Kidney (tissue), 22 donors: ENCODE measurements around the gene PADI3. TPM values are rescaled to one million over a fixed set of nuclear protein-coding genes. Genes with fewer than 3 reads are reported as not detected.

Source experiments
- DNase-seq, 5 donors: peaks; one replicate each; pipeline ENCODE4 v3.0.0-alpha.2; 2013 to 2020
- FAIRE-seq: peaks from 2 replicates; lab custom pipeline; 2012; peaks lifted over from hg19 to GRCh38; lab: Jason Lieb, UNC
- H3K27ac ChIP-seq, 2 donors: one replicate each; pipeline ENCODE4 v1.7.0; 2013; ENCODE audit warnings: low read depth in 2 of 2, low read length in 2 of 2, inconsistent platforms in 1 of 2
- H3K27me3 ChIP-seq: one replicate; pipeline ENCODE4 v1.7.1; 2013; ENCODE audit warnings: low read length, inconsistent platforms; ENCODE audit not compliant: control insufficient read depth, insufficient read depth
- H3K36me3 ChIP-seq, 3 donors: one replicate each; pipeline versions ENCODE4 v1.7.0 to v1.7.1; 2013; ENCODE audit warnings: low read length in 3 of 3, control low read depth in 1 of 3, inconsistent platforms in 1 of 3; ENCODE audit not compliant: insufficient read depth in 3 of 3, control insufficient read depth in 2 of 3
- H3K4me1 ChIP-seq, 3 donors: one replicate each; pipeline versions ENCODE4 v1.7.0 to v1.7.1; 2013; ENCODE audit warnings: low read length in 3 of 3, inconsistent platforms in 1 of 3, low read depth in 1 of 3; ENCODE audit not compliant: control insufficient read depth in 2 of 3, insufficient read depth in 2 of 3
- H3K4me3 ChIP-seq, 3 donors: one replicate each; pipeline versions ENCODE4 v1.7.0 to v1.8.1; 2013; ENCODE audit warnings: low read length in 3 of 3, control low read depth in 1 of 3, inconsistent platforms in 1 of 3
- H3K9ac ChIP-seq, 3 donors: one replicate each; pipeline versions ENCODE4 v1.7.0 to v1.7.1; 2013; ENCODE audit warnings: low read length in 3 of 3, control low read depth in 1 of 3, inconsistent platforms in 1 of 3
- H3K9me3 ChIP-seq, 3 donors: one replicate each; pipeline versions ENCODE4 v1.7.0 to v1.7.1; 2013; ENCODE audit warnings: low read length in 3 of 3, control low read depth in 1 of 3, inconsistent platforms in 1 of 3; ENCODE audit not compliant: control insufficient read depth in 2 of 3, insufficient read depth in 1 of 3
- CTCF ChIP-seq: IDR thresholded peaks from 3 replicates; pipeline ENCODE4 v1.5.1; 2012; ENCODE audit warnings: mild to moderate bottlenecking, moderate library complexity, borderline replicate concordance; ENCODE audit not compliant: insufficient read depth; ENCODE audit errors: extremely low read depth
- intact Hi-C: fragments of 100-400 bp; cut with DNase I; formaldehyde crosslinking; loops from one replicate; pipeline ENCODE4 v1.11.1; 2022
- long read RNA-seq, 10 donors: library from polyadenylated mRNA in 1 of 10; unstranded in 1 of 10; transcript quantifications; one replicate each; pipeline ENCODE4 v2.0.0 and lab custom pipeline, GENCODE V29; 2021 to 2026
- polyA plus RNA-seq: library from polyadenylated mRNA; stranded (reverse); fragments of 350-450 nt; fragmentation: Illumina TruSeq; extraction: RNeasy Lipid Tissue Mini Kit (QIAGEN cat#74804); gene quantifications from one replicate; pipeline ENCODE4 v1.2.3, GENCODE V29; 2014; ENCODE audit warnings: low read depth, low replicate concordance; ENCODE audit not compliant: insufficient read depth
- total RNA-seq: library from RNA; stranded (reverse); fragmentation: NEBNext Ultra II Directional; extraction: Animal tissue kit (Norgen Biotek cat#: 25700); gene quantifications from one replicate; pipeline ENCODE4 v1.2.1, GENCODE V29; 2021
- donor health status: control.
- donor health status: control.
- donor health status: control.
- donor health status: control.
- donor health status: control.
- donor health status: DM: yes; HTN: yes; CAD: no.
- donor health status: Normal renal cell carcinoma (clear cell type).

PADI3 gene
- total RNA-seq, result not detected
- not detected for polyA plus RNA-seq
- long read RNA-seq, donor 1, result 0 reads
- long read RNA-seq, donor 2, result 0 reads
- long read RNA-seq, donor 3, result 0 reads
- long read RNA-seq, donor 4, result 0 reads
- long read RNA-seq, donor 5, result 0 reads
- long read RNA-seq, donor 6, result 0 reads
- long read RNA-seq, donor 7, result 0 reads
- long read RNA-seq, donor 8, result 0 reads
- long read RNA-seq, donor 9, result 0 reads
- long read RNA-seq, donor 10, result 0 reads

GRCh38 chr1:17248781-17249180 lies at the start of gene PADI3:
Gene PADI3, plus strand, starts transcription at chr1:17249098. Its CDS starts 40 bp downstream, at chr1:17249138.
- intact Hi-C loops, result no loop called here
- Histone ChIP-seq H3K4me3 (no peak within 1 kb of the TSS), H3K9ac (no peak within 1 kb of the TSS), H3K4me1 (no peaks in the 10 kb centered on the region), H3K27ac (no peak within 1 kb of the TSS), H3K36me3 (no peaks in the 10 kb centered on the region), H3K9me3 (no peaks in the 10 kb centered on the region), H3K27me3 (no peaks in the 10 kb centered on the region)
- DNase-seq, result no peak
- no peak for FAIRE-seq
- no peak for TF ChIP-seq CTCF

- H3K4me1 ChIP-seq, result peaks cover 0 to 2% (median 0%) of the 10 kb centered on the region in 3 donors
- no peak for TF ChIP-seq CTCF
- peak in 3 of 5 donors; percentile 8 to 34 (median 30) for DNase-seq
- intact Hi-C loops, result no loop called here
- no peaks in the 10 kb centered on the region for H3K27me3 ChIP-seq
- H3K9ac ChIP-seq, result no peak overlapping the region
- no peaks in the 10 kb centered on the region for H3K36me3 ChIP-seq
- no peaks in the 10 kb centered on the region for H3K9me3 ChIP-seq
- FAIRE-seq, result no peak
- no peak overlapping the region for H3K27ac ChIP-seq
- H3K4me3 ChIP-seq, result no peak overlapping the region
These were observed 49.4 kb upstream of the PADI3 start for GRCh38 chr1:17199267-17200044.

GRCh38 chr1:17200246-17200645 lies 48.7 kb upstream of the PADI3 start:
- DNase-seq, result peak in 1 of 5 donors; percentile 22
- Histone ChIP-seq H3K27me3 (no peaks in the 10 kb centered on the region), H3K9ac (no peak overlapping the region), H3K36me3 (no peaks in the 10 kb centered on the region), H3K9me3 (no peaks in the 10 kb centered on the region), H3K27ac (no peak overlapping the region), H3K4me3 (no peak overlapping the region), H3K4me1 (peaks cover 0 to 2% (median 0%) of the 10 kb centered on the region in 3 donors)
- TF ChIP-seq CTCF, result no peak
- FAIRE-seq, result no peak
- intact Hi-C loops, result no loop called here
